Activated CD4-positive, alpha-beta T cell treated with anti-CD3 and anti-CD28 coated beads, Interleukin-2, Interleukin-4, amounts not matched to agents 100 ng/mL and 50 ng/mL, durations not matched to agents 16 hours and 8 hours (primary cell): ENCODE data around the gene NDUFV2.
A peak's percentile ranks its signal among the peaks of the same experiment; 100 is the strongest.

Source experiments
- DNase-seq: peaks from one replicate; pipeline ENCODE4 v3.0.0-alpha.2; 2020; ENCODE audit warnings: low spot score

Gene NDUFV2

DNA sequence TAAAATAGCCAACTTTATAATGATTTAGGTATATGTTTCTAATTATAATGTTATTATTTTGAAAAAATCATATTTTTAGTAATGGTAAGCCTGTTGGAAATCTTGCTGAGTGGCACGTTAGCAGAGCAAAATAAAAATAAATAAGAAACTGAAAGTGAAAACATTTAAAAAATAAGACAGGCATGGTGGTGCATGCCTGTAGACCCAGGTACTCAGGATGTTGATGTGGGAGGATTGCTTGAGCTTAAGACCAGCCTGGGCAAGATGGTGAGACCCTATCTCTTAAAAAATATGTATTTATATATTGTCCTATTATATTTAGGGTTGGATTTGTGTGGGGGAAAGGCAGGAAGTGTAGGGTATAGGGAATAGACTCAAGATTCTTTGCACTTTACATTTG lies 18.3 kb downstream of the NDUFV2 start:
- no peak for DNase-seq

DNA sequence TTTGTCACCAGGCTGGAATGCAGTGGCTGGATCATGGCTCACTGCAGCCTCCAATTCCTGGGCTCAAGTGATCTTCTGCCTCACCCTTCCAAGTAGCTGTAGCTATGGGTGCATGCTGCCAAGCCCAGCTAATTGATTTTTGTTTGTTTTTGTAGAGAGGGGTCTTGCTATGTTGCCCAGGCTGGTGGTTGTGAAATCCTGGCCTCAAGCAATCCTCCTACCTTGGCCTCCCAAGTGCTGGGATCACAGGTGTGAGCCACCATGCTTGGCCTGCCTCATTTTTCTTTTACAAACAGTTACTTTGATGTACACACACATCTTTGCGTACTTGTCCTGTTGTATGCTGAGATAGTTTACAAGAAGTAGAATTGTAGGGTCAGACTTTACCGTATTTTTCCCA lies 21.0 kb downstream of the NDUFV2 start:
- no peak for DNase-seq

DNA sequence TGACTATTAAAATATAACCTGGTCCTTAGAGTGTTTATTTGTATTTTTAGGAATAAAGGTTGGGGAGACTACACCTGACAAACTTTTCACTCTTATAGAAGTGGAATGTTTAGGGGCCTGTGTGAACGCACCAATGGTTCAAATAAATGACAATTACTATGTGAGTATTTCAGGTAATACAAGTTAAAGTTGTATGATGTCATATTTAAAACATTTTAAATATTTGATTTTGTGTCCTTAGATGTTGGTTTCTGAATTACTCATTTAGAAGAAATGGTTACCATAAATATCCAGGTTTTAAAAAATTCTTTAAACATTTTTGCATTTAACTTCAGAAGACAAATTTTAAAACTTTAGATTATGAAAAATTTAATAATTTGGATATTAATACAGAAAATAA lies 22.3 kb downstream of the NDUFV2 start:
- DNase-seq, result no peak

DNA sequence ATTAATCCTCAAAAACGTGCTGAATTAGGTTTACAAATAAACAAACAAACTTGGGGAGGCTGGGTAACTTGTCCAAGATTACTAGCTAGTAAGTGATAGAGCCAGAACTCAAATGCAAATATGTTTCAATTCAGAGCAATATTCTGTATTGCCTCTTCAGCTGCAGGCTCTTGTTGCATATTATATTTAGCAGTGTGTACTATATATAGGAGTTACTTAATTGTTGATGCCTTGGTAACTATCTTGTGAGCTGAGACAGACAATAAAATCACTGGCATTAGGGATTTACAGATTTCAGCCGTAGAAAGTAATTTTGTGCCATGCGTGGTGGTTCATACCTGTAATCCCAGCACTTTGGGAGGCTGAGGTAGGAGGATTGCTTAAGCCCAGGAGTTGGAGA lies 23.8 kb downstream of the NDUFV2 start:
- DNase-seq, result no peak

DNA sequence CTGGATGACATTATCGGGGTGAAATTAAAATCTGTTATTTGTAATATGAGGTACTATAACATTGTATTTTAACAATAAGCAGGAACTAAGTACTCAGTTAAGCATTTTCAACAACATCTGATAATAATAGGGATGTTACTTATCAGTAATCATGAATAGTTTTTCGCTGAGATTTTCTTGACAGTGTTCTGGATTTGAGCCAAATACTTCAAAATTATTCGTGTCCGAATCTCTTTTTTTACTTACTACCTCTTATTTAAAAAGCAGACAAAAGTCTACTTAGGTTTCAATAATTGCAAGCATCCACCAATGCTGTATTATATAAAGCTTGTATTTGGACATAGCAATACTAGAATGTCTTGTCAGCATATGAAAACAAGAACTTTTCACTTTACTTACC lies 27.7 kb downstream of the NDUFV2 start:
- no peak for DNase-seq

DNA sequence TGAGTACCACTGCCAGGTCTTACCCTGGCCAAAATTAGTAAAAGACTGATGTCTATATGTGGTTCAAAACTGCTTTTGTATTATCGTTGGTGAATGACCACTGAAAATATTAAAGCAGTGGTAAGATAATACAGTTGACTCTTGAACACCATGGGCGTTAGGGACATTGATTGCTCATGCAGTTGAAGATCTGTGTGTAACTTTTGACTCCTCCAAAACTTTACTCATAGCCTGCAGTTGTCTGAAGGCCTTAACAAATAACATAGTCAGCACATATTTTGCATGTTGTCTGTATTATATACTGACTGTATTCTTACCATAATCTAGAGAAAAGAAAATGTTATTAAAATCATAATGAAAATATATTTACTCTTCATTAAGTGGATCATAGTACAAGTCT lies 28.3 kb downstream of the NDUFV2 start:
- DNase-seq, result no peak

DNA sequence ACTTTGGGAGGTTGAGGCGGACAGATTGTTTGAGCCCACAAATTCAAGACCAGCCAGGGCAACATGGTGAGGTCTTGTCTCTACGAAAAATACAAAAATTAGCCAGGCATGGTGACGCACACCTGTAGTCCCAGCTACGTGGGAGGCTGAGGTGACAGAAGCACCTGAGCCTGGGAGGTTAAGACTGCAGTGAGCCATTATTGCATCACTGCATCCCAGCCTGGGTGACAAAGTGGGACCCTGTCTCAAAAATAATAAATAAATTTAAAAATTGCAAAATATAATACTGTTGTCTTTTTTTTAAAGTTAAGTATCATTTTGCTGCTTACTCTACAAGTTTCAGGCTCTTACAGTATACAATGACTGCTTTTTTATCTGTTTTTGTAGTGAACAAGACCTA lies 30.1 kb downstream of the NDUFV2 start:
- no peak for DNase-seq

DNA sequence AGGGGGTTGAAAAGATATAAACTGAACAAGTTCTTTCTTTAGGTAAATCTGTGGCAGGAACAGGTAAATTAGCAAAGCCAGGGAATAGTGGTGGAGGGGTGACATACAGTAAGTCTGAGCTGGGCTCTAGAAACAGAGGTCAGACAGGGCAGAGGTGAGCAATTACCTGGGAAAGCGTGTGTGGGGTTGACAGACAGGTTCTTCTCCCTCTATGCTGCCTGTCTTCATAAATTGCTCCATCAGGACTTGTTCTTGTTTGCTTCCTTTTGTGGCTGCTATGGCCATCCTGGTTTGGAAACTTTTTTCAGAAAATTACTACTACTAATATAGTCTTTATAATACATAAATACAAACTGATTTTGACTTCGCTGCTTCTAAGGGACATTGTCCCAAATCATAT lies 30.7 kb downstream of the NDUFV2 start:
- DNase-seq, result no peak

DNA sequence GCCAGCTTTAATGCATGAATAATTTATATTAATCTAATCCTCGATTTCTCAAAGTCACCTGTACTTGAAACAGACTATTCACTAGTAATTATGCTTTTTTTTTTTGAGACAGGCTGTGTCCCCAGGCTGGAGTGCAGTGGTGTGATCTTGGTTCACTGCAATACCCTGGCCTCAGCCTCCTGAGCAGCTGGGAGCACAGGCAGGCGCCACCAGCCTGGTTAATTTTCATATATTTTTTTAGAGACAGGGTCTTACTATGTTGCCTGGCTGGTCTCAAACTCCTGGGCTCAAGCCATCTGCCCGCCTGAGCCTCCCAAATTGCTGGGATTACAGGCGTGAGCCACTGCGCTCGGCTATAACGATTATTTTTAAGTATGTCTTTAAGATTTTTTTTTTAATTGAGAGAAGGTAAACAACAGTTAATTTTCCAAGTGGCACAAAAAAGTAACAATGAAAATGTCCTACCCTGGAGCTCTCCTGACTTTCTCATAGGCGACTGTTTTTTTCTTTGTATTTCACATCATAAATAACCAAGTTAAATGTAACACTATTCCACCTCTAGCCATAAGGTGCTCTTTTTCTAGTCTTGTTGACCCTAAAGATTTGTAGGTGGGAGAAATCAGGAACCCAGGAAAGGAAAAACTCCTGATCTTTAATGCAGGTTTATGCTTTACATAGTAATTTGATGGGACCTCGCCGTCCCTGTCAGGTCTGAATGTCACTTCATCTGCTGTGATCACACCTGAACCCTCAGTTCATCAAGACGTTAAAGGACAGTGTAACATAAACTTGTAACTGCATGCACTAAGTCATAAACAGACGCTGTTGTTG lies 32.8 kb downstream of the NDUFV2 start:
- no peak for DNase-seq

DNA sequence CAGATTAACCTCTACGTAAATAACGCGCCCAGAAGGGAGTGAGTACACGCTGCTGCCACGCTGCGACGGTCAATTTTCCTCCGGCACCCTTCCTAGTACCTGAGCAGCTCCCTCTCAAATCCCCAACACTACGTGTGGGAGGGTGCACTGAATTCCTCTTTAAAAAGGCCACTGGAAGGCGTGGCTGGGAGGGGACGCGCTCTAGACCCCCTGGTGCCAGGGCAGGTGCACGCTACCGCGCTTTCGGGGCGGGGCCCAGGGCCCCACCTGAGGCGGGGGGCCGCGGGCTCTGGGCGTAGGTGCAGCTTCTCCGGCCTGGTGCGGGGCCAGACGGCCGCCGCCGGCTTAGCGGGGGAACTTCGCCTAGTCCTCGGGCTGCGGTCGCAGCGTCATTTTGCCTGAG lies 33.4 kb downstream of the NDUFV2 start:
- DNase-seq, result peak; percentile 35

DNA sequence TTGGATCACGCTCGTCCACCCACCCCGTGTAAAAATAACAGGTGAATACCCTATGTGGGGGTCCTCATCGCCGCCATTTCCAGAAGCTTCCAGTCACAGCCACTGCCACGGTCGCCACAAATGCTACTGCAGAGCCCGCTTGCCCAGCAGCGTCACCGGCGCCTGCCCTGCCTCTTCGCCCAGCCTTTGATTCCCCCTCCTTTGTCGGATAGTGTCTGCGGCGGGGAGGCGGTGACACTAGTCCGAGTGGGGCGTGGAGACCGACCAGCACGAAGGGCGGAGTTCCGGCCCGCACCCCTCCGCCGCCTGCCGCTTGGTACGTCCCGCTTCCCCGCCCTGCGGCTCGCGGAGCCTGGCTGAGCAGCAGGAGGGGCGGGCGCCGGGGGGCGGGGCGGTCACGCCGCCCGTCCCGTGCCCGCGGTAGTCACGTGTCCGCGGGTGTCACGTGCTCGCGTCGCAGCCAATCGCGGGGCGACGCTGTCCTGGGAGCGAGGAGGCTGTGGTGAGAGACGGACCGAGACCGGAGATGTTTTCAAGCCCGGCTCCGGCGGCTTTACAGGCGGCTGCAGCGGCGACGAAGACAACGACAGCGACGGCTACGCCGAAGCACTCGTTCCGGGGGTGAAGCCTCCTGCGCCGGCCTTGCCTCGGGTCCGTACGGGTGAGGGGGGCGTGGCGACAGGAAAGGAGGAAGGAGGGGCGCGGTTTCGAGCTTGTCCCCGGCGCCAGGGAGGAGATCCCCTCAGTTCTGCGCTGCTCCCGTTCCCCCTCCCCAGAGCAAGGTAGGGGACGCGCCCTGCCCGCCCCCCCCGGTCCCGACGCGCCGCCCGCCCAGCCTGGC lies 34.0 kb downstream of the NDUFV2 start, which contains the start of gene ANKRD12:
Gene ANKRD12 (plus strand): TSS at position 467 of the 841 bp plus-strand sequence. CDS start 45,652 bp downstream, outside the sequence.
- peak; percentile 97 for DNase-seq

DNA sequence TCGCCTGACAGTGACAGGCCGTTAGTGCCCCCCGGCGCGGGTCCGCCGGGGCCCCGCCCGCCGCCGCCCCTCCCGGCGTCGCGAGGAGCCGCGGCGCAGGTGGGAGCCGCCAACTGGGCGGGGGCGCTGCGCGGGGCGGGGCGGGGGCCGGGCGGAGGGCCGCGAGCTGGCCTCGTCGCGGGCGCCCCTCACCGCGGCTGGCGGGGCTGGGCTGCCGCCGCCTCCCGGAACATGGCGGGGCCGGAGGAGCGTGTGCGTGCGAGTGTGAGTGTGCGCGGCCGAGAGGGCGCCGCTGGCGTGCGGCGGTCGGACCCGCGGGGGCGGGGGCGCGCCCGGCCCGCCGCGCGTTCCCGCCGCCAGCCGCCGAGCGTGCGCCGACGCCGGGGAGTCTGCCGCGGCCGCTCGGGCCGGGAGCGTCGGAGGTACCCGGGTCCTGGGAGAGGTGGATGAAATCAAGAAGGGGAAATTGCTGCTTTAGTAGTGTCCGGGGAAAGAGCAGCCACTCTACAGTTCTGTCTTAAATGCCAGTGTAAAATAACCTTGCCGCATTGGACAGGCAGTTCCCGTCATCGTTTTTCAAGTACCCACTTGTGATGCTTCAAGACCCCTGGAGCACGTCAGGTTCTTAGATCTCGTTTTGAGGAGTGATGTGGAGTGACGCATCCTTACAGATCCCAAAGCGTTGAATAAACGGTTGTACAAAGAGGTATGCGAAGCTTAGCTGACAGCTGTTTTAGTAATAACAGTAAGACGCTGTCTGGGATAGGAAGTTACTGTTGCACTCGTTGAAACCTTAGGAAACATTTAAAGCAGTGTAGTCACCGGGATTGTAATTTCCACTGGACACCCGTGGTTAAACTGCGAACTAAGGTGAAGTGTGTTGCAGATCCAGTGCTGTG lies 34.9 kb downstream of the NDUFV2 start:
- DNase-seq, result peak; percentile 65

DNA sequence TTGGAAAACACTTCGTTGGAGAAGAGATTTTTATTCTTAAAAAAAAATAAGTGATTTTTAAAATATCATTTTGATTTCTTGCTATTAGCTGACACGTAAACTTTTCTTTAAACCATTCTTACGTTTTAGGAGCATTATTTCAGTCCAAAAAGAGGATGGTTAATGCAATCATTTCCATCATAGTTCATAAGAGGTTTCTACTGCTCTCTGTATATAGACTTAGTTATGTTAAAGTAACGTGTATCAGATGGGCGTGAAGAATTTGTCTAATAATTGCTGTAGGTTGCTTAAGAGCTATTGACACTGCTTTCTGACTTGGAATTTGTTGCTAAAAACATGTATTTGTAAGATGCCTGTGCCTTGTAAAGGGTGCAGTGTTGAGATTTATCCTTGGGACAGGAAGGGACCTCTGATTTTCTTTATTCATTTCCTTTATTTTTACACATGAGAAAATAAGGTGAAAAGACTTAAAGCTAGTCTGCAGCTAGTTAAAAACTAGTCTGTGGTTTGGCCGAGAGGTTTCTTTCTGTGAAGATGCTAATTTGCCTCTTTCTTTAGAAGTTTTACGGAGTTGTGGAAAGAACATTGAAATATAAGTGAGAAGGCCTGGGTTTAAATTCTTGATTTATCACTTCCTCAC lies 37.0 kb downstream of the NDUFV2 start:
- no peak for DNase-seq

DNA sequence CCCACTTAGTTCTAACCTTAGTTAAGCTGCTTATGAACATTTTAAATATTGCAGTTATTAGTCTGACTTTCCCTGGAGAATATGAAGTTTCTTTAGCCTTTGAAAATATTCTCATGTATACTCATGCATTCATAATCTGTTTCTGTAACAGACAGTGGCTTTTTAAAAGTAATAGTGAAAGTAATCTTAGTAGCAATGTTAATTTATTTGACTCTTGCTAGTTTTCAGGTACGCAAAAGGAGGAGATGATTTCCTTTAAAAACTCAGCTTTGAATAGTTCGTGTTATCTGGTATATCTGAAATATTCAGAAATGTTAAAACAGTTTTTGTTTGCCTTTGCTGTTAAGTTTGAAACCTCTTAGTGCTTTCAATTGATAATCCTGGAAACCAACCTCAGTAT lies 37.9 kb downstream of the NDUFV2 start:
- DNase-seq, result peak; percentile 34

DNA sequence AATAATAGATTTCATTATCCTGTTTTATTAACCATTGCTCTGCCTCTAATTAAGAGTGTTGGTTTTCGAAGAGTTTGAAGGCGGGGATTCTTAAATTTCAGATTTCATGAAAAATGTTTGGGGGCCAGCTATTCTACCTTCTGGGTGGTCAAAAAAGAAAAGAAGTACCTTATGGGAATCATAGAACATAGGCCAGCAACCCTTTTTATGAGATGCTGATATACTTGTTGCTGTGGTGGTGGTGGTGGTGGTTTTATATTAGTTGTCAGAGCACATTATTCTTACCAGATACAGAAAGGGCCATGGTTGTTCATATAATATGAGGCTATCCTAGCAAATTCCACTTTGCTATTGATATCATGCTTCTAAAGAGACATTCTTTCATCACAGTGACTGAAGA lies 38.5 kb downstream of the NDUFV2 start:
- no peak for DNase-seq

DNA sequence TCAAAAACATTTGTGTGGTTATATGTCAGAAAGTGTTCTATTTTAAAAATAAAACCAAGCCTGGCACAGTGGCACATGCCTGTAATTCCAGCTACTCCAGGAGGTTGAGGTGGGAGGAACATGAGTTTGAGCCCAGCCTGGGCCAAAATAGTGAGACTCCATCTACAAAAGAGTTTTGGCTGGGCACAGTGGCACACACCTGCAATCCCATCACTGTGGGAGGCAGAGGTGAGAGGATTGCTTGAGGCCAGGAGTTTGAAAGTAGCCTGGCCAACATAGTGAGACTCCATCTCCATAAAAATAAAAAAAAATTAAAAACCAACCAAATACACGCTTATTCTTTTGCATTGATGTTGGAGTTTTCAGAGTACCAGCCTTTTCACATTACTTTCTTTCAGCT lies 43.7 kb downstream of the NDUFV2 start:
- DNase-seq, result no peak

DNA sequence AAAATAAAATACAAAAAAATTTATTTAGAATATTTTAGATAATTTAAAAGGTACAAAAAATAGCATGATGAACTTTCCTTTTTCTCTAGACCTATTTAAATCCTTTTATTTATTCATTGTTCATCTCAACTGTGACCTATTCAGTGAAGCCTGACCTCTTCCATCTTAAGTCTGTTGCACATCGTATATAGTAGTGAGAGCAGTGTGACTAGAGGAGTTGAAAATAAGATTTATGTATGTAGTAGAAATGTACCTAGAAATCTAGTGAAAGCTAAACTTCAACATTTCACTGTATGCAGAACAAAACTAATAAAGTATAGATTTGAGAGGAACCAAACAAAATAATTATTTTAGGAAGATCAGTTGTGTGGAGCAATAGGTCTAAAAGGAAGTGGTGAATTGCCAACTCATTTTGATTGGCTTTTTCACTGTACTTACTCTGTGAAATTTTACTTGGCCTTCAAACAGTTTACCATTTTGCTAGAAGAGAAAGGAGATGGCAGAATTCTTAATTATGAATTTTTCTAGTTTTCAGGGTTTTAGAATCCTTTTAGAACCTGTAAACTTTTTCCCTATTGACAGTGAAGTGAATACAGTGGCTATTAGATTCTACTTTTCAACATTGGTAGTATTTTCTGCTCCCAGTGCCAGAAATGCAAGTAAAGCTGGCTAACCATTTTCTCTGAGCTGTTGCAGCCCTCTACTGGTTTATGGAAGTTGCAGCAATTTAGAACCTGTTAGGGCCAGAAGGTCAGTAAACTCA lies 45.1 kb downstream of the NDUFV2 start:
- DNase-seq, result peak; percentile 73

DNA sequence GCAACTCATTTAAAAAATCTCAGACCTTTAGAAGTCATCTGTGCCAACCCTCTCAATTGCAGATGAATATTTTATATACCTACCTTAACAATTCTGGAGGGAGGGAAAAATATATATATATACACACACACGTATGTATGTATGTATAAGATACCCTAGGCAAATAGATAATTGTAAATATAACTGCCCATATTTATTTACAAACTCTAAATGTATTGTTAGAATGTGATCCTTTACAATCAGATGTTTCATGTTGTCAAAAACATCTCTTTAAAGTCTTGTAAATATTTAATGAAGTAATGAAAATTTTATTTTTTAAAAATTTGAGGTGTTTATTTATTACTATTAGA lies 45.7 kb downstream of the NDUFV2 start:
- DNase-seq, result no peak

DNA sequence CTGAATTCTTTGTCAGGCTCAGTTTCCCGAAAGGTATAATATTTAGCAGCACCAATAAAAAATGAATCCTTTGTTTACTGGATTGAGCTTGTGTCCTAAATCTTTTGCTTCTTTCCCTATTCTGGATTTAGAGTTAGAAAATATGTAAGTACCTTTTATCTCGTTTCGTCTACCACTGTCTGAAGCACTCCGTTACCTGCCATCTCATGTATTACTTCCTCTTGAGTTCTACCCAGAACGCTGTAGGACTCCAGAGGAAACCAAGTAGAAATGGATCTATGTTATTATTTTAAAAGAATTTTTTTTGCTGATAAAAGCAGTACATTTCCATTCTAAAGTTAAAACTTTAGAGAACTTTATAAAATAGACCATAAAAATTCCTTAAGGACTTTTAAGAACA lies 47.6 kb downstream of the NDUFV2 start:
- no peak for DNase-seq

DNA sequence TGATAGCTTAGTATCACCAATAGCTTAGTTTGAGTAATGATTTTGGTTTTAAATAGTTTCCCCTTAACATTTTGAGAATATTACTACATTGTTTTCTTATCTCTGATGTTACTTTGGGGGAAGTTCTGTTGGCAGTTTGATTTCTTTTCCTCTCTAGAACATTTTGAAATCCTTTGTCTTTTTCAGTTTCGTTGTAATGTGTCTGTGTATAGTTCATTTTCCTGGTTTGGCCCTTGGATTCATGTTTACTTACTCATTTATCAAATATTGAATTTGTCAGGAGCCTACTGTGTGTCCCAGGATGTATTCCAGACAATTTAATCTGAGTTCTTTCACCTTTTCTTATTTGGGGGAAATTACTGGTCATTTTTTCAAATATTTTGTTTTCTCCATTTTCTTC lies 50.8 kb downstream of the NDUFV2 start:
- DNase-seq, result no peak

DNA sequence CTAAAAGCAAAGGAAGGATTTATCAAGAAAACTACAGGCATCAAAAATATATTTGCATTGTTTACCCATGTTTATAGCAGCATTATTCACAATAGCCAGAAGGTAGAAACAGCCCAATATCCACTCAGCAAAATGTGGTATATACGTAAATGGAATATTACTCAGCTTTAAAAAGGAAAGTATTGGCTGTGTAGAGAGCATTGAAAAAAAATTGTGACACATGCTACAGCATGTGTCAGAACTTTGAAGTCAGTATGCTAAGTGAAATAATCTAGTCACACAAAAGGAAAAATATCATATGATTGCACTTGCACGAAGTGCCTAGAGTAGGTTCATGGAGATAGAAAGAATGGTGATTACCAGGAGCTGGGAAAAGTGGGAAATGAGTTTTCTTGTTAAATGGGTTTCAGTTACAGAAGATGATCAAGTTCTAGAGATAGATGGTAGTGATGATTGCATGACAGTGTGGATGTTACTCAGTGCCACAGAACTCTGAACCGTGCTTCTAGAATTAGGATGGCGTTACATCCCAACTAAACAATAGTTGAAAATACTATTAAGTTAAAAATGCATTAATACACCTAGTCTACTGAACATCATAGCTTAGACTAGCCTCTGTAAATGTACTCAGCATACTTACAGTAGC lies 54.2 kb downstream of the NDUFV2 start:
- no peak for DNase-seq
